DMS 273 (cell line): ENCODE results near the gene DIP2B.
A peak's percentile ranks its signal among the peaks of the same experiment; 100 is the strongest.

Source experiments
- DNase-seq: peaks from one replicate; lab custom pipeline; 2025; ENCODE audit not compliant: unreplicated experiment; lab: John Stamatoyannopoulos, UW

DIP2B gene

GRCh38 chr12:50611021-50611744, 106.4 kb downstream of the DIP2B start:
- no peak for DNase-seq

GRCh38 chr12:50612882-50613281, 108.1 kb downstream of the DIP2B start:
- DNase-seq = peak; percentile 13

GRCh38 chr12:50613463-50613862, 108.7 kb downstream of the DIP2B start:
- DNase-seq = no peak

GRCh38 chr12:50614167-50614759, 109.5 kb downstream of the DIP2B start:
- DNase-seq = no peak

GRCh38 chr12:50615145-50615906, 110.5 kb downstream of the DIP2B start:
- DNase-seq = no peak

GRCh38 chr12:50615907-50616296, 111.1 kb downstream of the DIP2B start:
- no peak for DNase-seq

GRCh38 chr12:50617657-50618056, 112.9 kb downstream of the DIP2B start:
- no peak for DNase-seq

GRCh38 chr12:50618864-50619609, 114.3 kb downstream of the DIP2B start:
- peak; percentile 12 for DNase-seq

GRCh38 chr12:50619610-50619958, 114.8 kb downstream of the DIP2B start:
- no peak for DNase-seq

- peak; percentile 63 for DNase-seq
Measured at GRCh38 chr12:50620109-50620977, 115.6 kb downstream of the DIP2B start.

GRCh38 chr12:50620978-50621360, 116.2 kb downstream of the DIP2B start:
- DNase-seq = no peak

GRCh38 chr12:50621399-50622300, 116.9 kb downstream of the DIP2B start:
- peak; percentile 7 for DNase-seq

- no peak for DNase-seq
Measured at GRCh38 chr12:50625029-50625925, 120.5 kb downstream of the DIP2B start.

- no peak for DNase-seq
Measured at GRCh38 chr12:50626026-50626425, 121.2 kb downstream of the DIP2B start.

GRCh38 chr12:50627491-50627890, 122.7 kb downstream of the DIP2B start:
- no peak for DNase-seq

- no peak for DNase-seq
Measured at GRCh38 chr12:50628394-50628793, 123.6 kb downstream of the DIP2B start.

GRCh38 chr12:50633955-50634354, 129.2 kb downstream of the DIP2B start:
- no peak for DNase-seq

- no peak for DNase-seq
Measured at GRCh38 chr12:50634379-50634778, 129.6 kb downstream of the DIP2B start.

GRCh38 chr12:50635364-50635763, 130.6 kb downstream of the DIP2B start:
- no peak for DNase-seq
